HG02938 (cell line): Measurements from ENCODE around the gene PILRB.
"Not testable (repeated sequence)": the region's sequence is repeated elsewhere in the genome, so short reads cannot be mapped to it uniquely, and the experiment has no call there.

Experiments
- ATAC-seq: cut with Tn5 transposase; IDR thresholded peaks from one replicate; pipeline ENCODE4 v1.9.1; 2021; ENCODE audit warnings: mild to moderate bottlenecking, moderate library complexity; ENCODE audit not compliant: unreplicated experiment

Gene PILRB

GRCh38 chr7:100353685-100354330 is 4.1 kb upstream of the PILRB start:
- ATAC-seq: no peak

GRCh38 chr7:100356416-100357068 is 1.4 kb upstream of the PILRB start:
- no peak for ATAC-seq

- no peak for ATAC-seq
Observed at GRCh38 chr7:100357131-100357561, 771 bp upstream of the PILRB start.

GRCh38 chr7:100358857-100359212 is 918 bp downstream of the PILRB start:
- ATAC-seq: no peak

GRCh38 chr7:100360135-100360854 is 2.4 kb downstream of the PILRB start:
- no peak for ATAC-seq

GRCh38 chr7:100363098-100363497 is 5.2 kb downstream of the PILRB start:
- ATAC-seq: no peak

- not testable (repeated sequence) for ATAC-seq
Observed at GRCh38 chr7:100363797-100364196, 5.9 kb downstream of the PILRB start.

GRCh38 chr7:100364480-100364879 is 6.6 kb downstream of the PILRB start:
- no peak for ATAC-seq

GRCh38 chr7:100365998-100366367 is 8.1 kb downstream of the PILRB start:
- ATAC-seq: not testable (repeated sequence)

GRCh38 chr7:100366411-100367250 is 8.7 kb downstream of the PILRB start:
- ATAC-seq: no peak

- no peak for ATAC-seq
Observed at GRCh38 chr7:100367251-100367620, 9.3 kb downstream of the PILRB start.

- no peak for ATAC-seq
Observed at GRCh38 chr7:100367676-100368613, 10.0 kb downstream of the PILRB start.

GRCh38 chr7:100369105-100369504 is 11.2 kb downstream of the PILRB start:
- ATAC-seq: peak; percentile 57

GRCh38 chr7:100370303-100370702 is 12.4 kb downstream of the PILRB start:
- no peak for ATAC-seq

- no peak for ATAC-seq
Observed at GRCh38 chr7:100370746-100371145, 12.8 kb downstream of the PILRB start.

GRCh38 chr7:100371561-100372171 is 13.7 kb downstream of the PILRB start:
- ATAC-seq: no peak

- ATAC-seq: no peak
Observed at GRCh38 chr7:100372256-100372655, 14.3 kb downstream of the PILRB start.

GRCh38 chr7:100372694-100373093 is 14.8 kb downstream of the PILRB start:
- no peak for ATAC-seq

- ATAC-seq: no peak
Observed at GRCh38 chr7:100373261-100373831, 15.4 kb downstream of the PILRB start, which contains the start of gene PILRA. TSS of gene PILRA (plus strand) at chr7:100373487. CDS start at chr7:100373657, 170 bp downstream.
